ENCODE data around the gene ERN1. TPM values are rescaled to one million over a fixed set of nuclear protein-coding genes. Genes with fewer than 3 reads are reported as not detected.

Gene ERN1
- total and polyA plus RNA-seq, 2 donors (not counting 3 experiments of a cell fraction or from before 2014, with no cell fraction given) = 9.1 to 21.5 TPM

DNA sequence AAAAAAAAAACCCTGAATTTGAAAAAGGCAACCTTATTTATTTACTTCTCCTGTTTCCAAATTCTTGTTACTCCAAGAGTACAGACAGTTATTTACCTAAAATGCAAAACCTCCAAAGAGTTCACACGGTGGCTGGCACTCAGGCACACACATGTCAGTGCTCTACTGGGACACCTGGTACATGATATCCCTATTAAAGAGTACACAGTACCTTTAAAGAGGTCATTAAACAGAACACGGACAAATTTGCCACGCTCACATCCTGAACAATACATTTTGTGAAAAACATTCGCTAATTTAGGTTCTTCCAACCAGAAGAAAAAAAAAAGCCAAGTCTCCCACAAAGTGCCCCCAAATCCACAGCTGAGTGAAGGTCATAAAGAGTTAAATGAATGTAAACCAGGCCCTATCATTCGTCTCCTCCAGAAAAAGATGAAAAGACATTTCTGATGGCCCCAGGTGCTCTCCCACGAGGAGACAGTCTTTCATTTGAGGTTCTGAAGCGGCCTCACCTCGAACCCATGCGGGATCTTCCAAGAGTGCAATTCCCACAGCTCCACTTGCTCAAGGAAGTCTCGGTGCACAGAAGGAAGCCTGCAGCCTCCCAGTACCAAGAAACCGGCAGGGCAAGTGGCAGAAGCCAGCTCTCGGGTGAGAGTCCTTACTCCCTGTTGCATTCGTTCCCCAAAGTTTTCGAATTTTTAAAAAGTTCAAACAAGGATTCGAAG, 993 bp downstream of the ERN1 start:
- peak overlapping the region; percentile 68 to 92 (median 73) for H3K4me3 ChIP-seq (replicated peaks in 1 of 3; ENCODE audit: insufficient read depth in 1 of 3, low read depth in 1 of 3, low read length in 3 of 3)
- FAIRE-seq = peak; percentile 15
- no peaks in the 10 kb centered on the region for H3K36me3 ChIP-seq (ENCODE audit: control insufficient read depth in 2 of 2, extremely low read depth in 1 of 2, insufficient read depth in 2 of 2, low read length in 2 of 2)
- peak overlapping the region; percentile 67 for H3K27ac ChIP-seq (ENCODE audit: insufficient read depth, low read depth, low read length)
- BruUV-seq (replicated peaks) = TSS peak; percentile 29
- peak overlapping the region; percentile 80 for H3K4me2 ChIP-seq (ENCODE audit: insufficient read depth, low read length)
- no peaks in the 10 kb centered on the region for H3K9me1 ChIP-seq (replicated peaks; ENCODE audit: control insufficient read depth, extremely low read depth, insufficient read depth, low read length)
- peak overlapping the region; percentile 52 for H2AFZ ChIP-seq (ENCODE audit: low read depth, low read length)
- peaks cover 23% of the 10 kb centered on the region for H3K4me1 ChIP-seq (ENCODE audit: control insufficient read depth, extremely low read depth, insufficient read depth, low read length)
- H3K27me3 ChIP-seq (ENCODE audit: control insufficient read depth in 2 of 2, insufficient read depth in 2 of 2, low read length in 2 of 2) = no peaks in the 10 kb centered on the region
- peak; percentile 62 for DNase-seq (ENCODE audit: low read depth, low spot score)
- dilution Hi-C loops (cut with MboI; ENCODE audit: extremely low pct_ligation_motif_present, low sequenced_read_pairs) (loop anchor here (25.0 kb wide), 1 partner anchor 92 kb away; no protein-coding TSS in a partner anchor), intact Hi-C loops (cut with micrococcal nuclease) (no loop called here)
- ChIA-PET POLR2A (interaction anchor here (0.6 to 1.6 kb wide), 9 partner anchors 15 to 122 kb away, joined by 3 to 8 read pairs (median 5); no protein-coding TSS in a partner anchor), CTCF (interaction anchor here (0.7 to 10.7 kb wide), 12 partner anchors 11 to 262 kb away, joined by 3 to 802 read pairs (median 6); partner anchors contain the start of gene ICAM2)
- no peaks in the 10 kb centered on the region for H3K9me3 ChIP-seq (replicated peaks; ENCODE audit: control insufficient read depth, insufficient read depth, low read length)
- no peaks in the 10 kb centered on the region for H4K20me1 ChIP-seq (replicated peaks; ENCODE audit: control insufficient read depth, extremely low read depth, insufficient read depth, low read length)
- H3K79me2 ChIP-seq (ENCODE audit: control insufficient read depth, insufficient read depth, low read length) = peaks cover 35% of the 10 kb centered on the region
- TF ChIP-seq POLR2AphosphoS5 (IDR thresholded peaks at IDR 0.05; ENCODE audit: insufficient read depth, low read depth, low read length) (no peak), MYC (IDR thresholded peaks at IDR 0.05; ENCODE audit: low read depth, low read length) (no peak), JUN (IDR thresholded peaks at IDR 0.05; ENCODE audit: borderline replicate concordance, insufficient read depth, insufficient read length, low read depth) (no peak), GATA2 (IDR thresholded peaks at IDR 0.05; ENCODE audit: insufficient read depth, insufficient read length, low read depth, low read length) (no peak), POLR2A (IDR thresholded peaks at IDR 0.05; ENCODE audit: low read depth, low read length) (no peak), EZH2 (IDR thresholded peaks at IDR 0.05; ENCODE audit: borderline replicate concordance, low read depth, low read length, severe bottlenecking) (no peak), FOS (IDR thresholded peaks at IDR 0.05; ENCODE audit: borderline replicate concordance, insufficient read depth, low read length) (no peak)
- TF ChIP-seq, protein P1, sequence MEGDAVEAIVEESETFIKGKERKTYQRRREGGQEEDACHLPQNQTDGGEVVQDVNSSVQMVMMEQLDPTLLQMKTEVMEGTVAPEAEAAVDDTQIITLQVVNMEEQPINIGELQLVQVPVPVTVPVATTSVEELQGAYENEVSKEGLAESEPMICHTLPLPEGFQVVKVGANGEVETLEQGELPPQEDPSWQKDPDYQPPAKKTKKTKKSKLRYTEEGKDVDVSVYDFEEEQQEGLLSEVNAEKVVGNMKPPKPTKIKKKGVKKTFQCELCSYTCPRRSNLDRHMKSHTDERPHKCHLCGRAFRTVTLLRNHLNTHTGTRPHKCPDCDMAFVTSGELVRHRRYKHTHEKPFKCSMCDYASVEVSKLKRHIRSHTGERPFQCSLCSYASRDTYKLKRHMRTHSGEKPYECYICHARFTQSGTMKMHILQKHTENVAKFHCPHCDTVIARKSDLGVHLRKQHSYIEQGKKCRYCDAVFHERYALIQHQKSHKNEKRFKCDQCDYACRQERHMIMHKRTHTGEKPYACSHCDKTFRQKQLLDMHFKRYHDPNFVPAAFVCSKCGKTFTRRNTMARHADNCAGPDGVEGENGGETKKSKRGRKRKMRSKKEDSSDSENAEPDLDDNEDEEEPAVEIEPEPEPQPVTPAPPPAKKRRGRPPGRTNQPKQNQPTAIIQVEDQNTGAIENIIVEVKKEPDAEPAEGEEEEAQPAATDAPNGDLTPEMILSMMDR (IDR thresholded peaks at IDR 0.05; ENCODE audit: extremely low read depth in 1 of 2, insufficient read depth in 1 of 2, low read depth in 1 of 2, low read length in 2 of 2) = no peak
- TF ChIP-seq, protein P2, sequence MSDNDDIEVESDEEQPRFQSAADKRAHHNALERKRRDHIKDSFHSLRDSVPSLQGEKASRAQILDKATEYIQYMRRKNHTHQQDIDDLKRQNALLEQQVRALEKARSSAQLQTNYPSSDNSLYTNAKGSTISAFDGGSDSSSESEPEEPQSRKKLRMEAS (IDR thresholded peaks at IDR 0.05; ENCODE audit: insufficient read depth, insufficient read length) = no peak
- peak overlapping the region; percentile 84 for H3K9ac ChIP-seq (replicated peaks; ENCODE audit: extremely low read depth, insufficient read depth, low read length)
